Measurements from ENCODE around the gene STRIT1.
"Not testable (repeated sequence)": the region's sequence is repeated elsewhere in the genome, so short reads cannot be mapped to it uniquely, and the experiment has no call there.

The STRIT1 gene

GRCh38 chr3:155270485-155271342 lies 22.8 kb downstream of the STRIT1 start:
- H3K27ac ChIP-seq (ENCODE audit: low read depth, low read length): no peak overlapping the region
- H3K9ac ChIP-seq (ENCODE audit: low read depth, low read length): no peak overlapping the region

GRCh38 chr3:155270063-155270462 lies 23.4 kb downstream of the STRIT1 start:
- Histone ChIP-seq H3K27me3 (ENCODE audit: control insufficient read depth, insufficient read depth, low read length) (no peaks in the 10 kb centered on the region), H3K9ac (ENCODE audit: low read depth, low read length) (no peak overlapping the region), H3K4me3 (ENCODE audit: low read depth, low read length) (no peak overlapping the region), H3K4me1 (ENCODE audit: control insufficient read depth, insufficient read depth, low read length) (no peaks in the 10 kb centered on the region), H3K36me3 (ENCODE audit: control insufficient read depth, insufficient read depth, low read length) (no peaks in the 10 kb centered on the region), H3K9me3 (ENCODE audit: control insufficient read depth, insufficient read depth, low read length) (no peaks in the 10 kb centered on the region), H3K27ac (ENCODE audit: low read depth, low read length) (no peak overlapping the region)

More at GRCh38 chr3:155270485-155271342, 22.8 kb downstream of the STRIT1 start:
- no peaks in the 10 kb centered on the region for H3K9me3 ChIP-seq (ENCODE audit: control insufficient read depth, insufficient read depth, low read length)
- H3K4me1 ChIP-seq (ENCODE audit: control insufficient read depth, insufficient read depth, low read length): no peaks in the 10 kb centered on the region
- H3K36me3 ChIP-seq (ENCODE audit: control insufficient read depth, insufficient read depth, low read length): no peaks in the 10 kb centered on the region
- H3K27me3 ChIP-seq (ENCODE audit: control insufficient read depth, insufficient read depth, low read length): no peaks in the 10 kb centered on the region
- H3K4me3 ChIP-seq (ENCODE audit: low read depth, low read length): no peak overlapping the region

- H3K9me3 ChIP-seq (ENCODE audit: control insufficient read depth, insufficient read depth, low read length); H3K36me3 ChIP-seq (ENCODE audit: control insufficient read depth, insufficient read depth, low read length); H3K27me3 ChIP-seq (ENCODE audit: control insufficient read depth, insufficient read depth, low read length); H3K9ac ChIP-seq (ENCODE audit: low read depth, low read length); H3K4me3 ChIP-seq (ENCODE audit: low read depth, low read length); H3K4me1 ChIP-seq (ENCODE audit: control insufficient read depth, insufficient read depth, low read length); H3K27ac ChIP-seq (ENCODE audit: low read depth, low read length): not testable (repeated sequence)
These were observed 30.6 kb downstream of the STRIT1 start for GRCh38 chr3:155262855-155263254.

DNA sequence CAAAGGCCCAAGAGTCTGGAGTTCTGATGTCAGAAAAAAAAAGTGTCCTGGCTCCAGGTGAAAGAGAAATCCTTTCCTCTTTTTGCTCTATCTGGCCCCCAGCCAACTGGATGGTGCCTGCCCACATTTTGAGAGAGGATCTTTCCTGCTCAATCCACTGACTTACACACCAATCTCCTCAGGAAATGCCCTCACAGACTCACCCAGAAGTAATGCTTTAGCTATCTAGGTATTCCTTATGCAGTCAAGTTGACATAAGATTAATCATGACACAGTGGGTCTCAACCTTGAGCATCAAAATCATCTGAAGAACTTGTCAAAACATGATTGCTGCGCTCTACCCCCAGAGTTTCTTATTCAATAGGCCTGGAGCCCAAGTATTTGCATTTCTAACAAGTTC lies 31.2 kb downstream of the STRIT1 start:
- Histone ChIP-seq H3K27me3 (ENCODE audit: control insufficient read depth, insufficient read depth, low read length) (no peaks in the 10 kb centered on the region), H3K4me3 (ENCODE audit: low read depth, low read length) (no peak overlapping the region), H3K4me1 (ENCODE audit: control insufficient read depth, insufficient read depth, low read length) (no peaks in the 10 kb centered on the region), H3K9me3 (ENCODE audit: control insufficient read depth, insufficient read depth, low read length) (no peaks in the 10 kb centered on the region), H3K36me3 (ENCODE audit: control insufficient read depth, insufficient read depth, low read length) (no peaks in the 10 kb centered on the region), H3K9ac (ENCODE audit: low read depth, low read length) (no peak overlapping the region), H3K27ac (ENCODE audit: low read depth, low read length) (no peak overlapping the region)

DNA sequence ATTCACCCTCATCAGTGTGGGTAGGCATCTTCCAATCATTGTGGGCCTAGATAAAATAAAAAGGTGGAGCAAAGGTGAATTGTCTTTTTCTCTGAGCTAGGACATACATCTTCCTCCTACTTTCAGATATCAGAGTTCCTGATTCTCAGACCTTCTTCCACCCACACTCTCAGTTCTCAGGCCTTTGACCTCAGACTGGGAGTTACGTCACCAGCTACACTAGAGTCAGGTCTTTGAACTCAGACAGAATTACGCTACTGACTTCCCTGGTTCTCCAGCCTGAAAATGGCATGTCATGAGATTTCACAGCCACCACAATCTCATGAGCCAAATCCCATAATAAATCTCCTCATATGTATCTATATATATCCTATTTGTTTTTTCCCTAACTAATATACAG lies 39.0 kb downstream of the STRIT1 start:
- Histone ChIP-seq H3K36me3 (ENCODE audit: control insufficient read depth, insufficient read depth, low read length) (no peaks in the 10 kb centered on the region), H3K27ac (ENCODE audit: low read depth, low read length) (no peak overlapping the region), H3K9ac (ENCODE audit: low read depth, low read length) (no peak overlapping the region), H3K27me3 (ENCODE audit: control insufficient read depth, insufficient read depth, low read length) (no peaks in the 10 kb centered on the region), H3K4me1 (ENCODE audit: control insufficient read depth, insufficient read depth, low read length) (no peaks in the 10 kb centered on the region), H3K4me3 (ENCODE audit: low read depth, low read length) (no peak overlapping the region), H3K9me3 (ENCODE audit: control insufficient read depth, insufficient read depth, low read length) (no peaks in the 10 kb centered on the region)

GRCh38 chr3:155252535-155252934 lies 40.9 kb downstream of the STRIT1 start:
- Histone ChIP-seq H3K27ac (ENCODE audit: low read depth, low read length) (no peak overlapping the region), H3K4me3 (ENCODE audit: low read depth, low read length) (no peak overlapping the region), H3K9me3 (ENCODE audit: control insufficient read depth, insufficient read depth, low read length) (no peaks in the 10 kb centered on the region), H3K36me3 (ENCODE audit: control insufficient read depth, insufficient read depth, low read length) (no peaks in the 10 kb centered on the region), H3K27me3 (ENCODE audit: control insufficient read depth, insufficient read depth, low read length) (no peaks in the 10 kb centered on the region), H3K4me1 (ENCODE audit: control insufficient read depth, insufficient read depth, low read length) (no peaks in the 10 kb centered on the region), H3K9ac (ENCODE audit: low read depth, low read length) (no peak overlapping the region)

GRCh38 chr3:155252021-155252420 lies 41.5 kb downstream of the STRIT1 start:
- Histone ChIP-seq H3K4me3 (ENCODE audit: low read depth, low read length) (no peak overlapping the region), H3K36me3 (ENCODE audit: control insufficient read depth, insufficient read depth, low read length) (no peaks in the 10 kb centered on the region), H3K4me1 (ENCODE audit: control insufficient read depth, insufficient read depth, low read length) (no peaks in the 10 kb centered on the region), H3K9me3 (ENCODE audit: control insufficient read depth, insufficient read depth, low read length) (no peaks in the 10 kb centered on the region), H3K9ac (ENCODE audit: low read depth, low read length) (no peak overlapping the region), H3K27me3 (ENCODE audit: control insufficient read depth, insufficient read depth, low read length) (no peaks in the 10 kb centered on the region), H3K27ac (ENCODE audit: low read depth, low read length) (no peak overlapping the region)

- Histone ChIP-seq H3K27ac (ENCODE audit: low read depth, low read length) (no peak overlapping the region), H3K36me3 (ENCODE audit: control insufficient read depth, insufficient read depth, low read length) (no peaks in the 10 kb centered on the region), H3K9me3 (ENCODE audit: control insufficient read depth, insufficient read depth, low read length) (no peaks in the 10 kb centered on the region), H3K4me1 (ENCODE audit: control insufficient read depth, insufficient read depth, low read length) (no peaks in the 10 kb centered on the region), H3K27me3 (ENCODE audit: control insufficient read depth, insufficient read depth, low read length) (no peaks in the 10 kb centered on the region), H3K4me3 (ENCODE audit: low read depth, low read length) (no peak overlapping the region), H3K9ac (ENCODE audit: low read depth, low read length) (no peak overlapping the region)
These were observed 44.8 kb downstream of the STRIT1 start for GRCh38 chr3:155248531-155249187.

- no peaks in the 10 kb centered on the region for H3K36me3 ChIP-seq (ENCODE audit: control insufficient read depth, insufficient read depth, low read length)
- no peak overlapping the region for H3K9ac ChIP-seq (ENCODE audit: low read depth, low read length)
- no peaks in the 10 kb centered on the region for H3K27me3 ChIP-seq (ENCODE audit: control insufficient read depth, insufficient read depth, low read length)
- no peak overlapping the region for H3K27ac ChIP-seq (ENCODE audit: low read depth, low read length)
- H3K4me3 ChIP-seq (ENCODE audit: low read depth, low read length): no peak overlapping the region
- H3K9me3 ChIP-seq (ENCODE audit: control insufficient read depth, insufficient read depth, low read length): no peaks in the 10 kb centered on the region
- no peaks in the 10 kb centered on the region for H3K4me1 ChIP-seq (ENCODE audit: control insufficient read depth, insufficient read depth, low read length)
These were observed 48.8 kb downstream of the STRIT1 start for GRCh38 chr3:155244699-155245098.

- no peaks in the 10 kb centered on the region for H3K9me3 ChIP-seq (ENCODE audit: control insufficient read depth, insufficient read depth, low read length)
- H3K4me3 ChIP-seq (ENCODE audit: low read depth, low read length): no peak overlapping the region
- no peaks in the 10 kb centered on the region for H3K27me3 ChIP-seq (ENCODE audit: control insufficient read depth, insufficient read depth, low read length)
- H3K27ac ChIP-seq (ENCODE audit: low read depth, low read length): no peak overlapping the region
- H3K36me3 ChIP-seq (ENCODE audit: control insufficient read depth, insufficient read depth, low read length): no peaks in the 10 kb centered on the region
- no peak overlapping the region for H3K9ac ChIP-seq (ENCODE audit: low read depth, low read length)
- no peaks in the 10 kb centered on the region for H3K4me1 ChIP-seq (ENCODE audit: control insufficient read depth, insufficient read depth, low read length)
These were observed 49.3 kb downstream of the STRIT1 start for GRCh38 chr3:155244216-155244615.

- Histone ChIP-seq H3K36me3 (ENCODE audit: control insufficient read depth, insufficient read depth, low read length) (no peaks in the 10 kb centered on the region), H3K27ac (ENCODE audit: low read depth, low read length) (no peak overlapping the region), H3K4me3 (ENCODE audit: low read depth, low read length) (no peak overlapping the region), H3K9me3 (ENCODE audit: control insufficient read depth, insufficient read depth, low read length) (no peaks in the 10 kb centered on the region), H3K27me3 (ENCODE audit: control insufficient read depth, insufficient read depth, low read length) (no peaks in the 10 kb centered on the region), H3K4me1 (ENCODE audit: control insufficient read depth, insufficient read depth, low read length) (no peaks in the 10 kb centered on the region), H3K9ac (ENCODE audit: low read depth, low read length) (no peak overlapping the region)
These were observed 50.0 kb downstream of the STRIT1 start for GRCh38 chr3:155243512-155243921.

All from HUES48 (cell line).